ENCODE measurements around the gene GALNS.

DNA sequence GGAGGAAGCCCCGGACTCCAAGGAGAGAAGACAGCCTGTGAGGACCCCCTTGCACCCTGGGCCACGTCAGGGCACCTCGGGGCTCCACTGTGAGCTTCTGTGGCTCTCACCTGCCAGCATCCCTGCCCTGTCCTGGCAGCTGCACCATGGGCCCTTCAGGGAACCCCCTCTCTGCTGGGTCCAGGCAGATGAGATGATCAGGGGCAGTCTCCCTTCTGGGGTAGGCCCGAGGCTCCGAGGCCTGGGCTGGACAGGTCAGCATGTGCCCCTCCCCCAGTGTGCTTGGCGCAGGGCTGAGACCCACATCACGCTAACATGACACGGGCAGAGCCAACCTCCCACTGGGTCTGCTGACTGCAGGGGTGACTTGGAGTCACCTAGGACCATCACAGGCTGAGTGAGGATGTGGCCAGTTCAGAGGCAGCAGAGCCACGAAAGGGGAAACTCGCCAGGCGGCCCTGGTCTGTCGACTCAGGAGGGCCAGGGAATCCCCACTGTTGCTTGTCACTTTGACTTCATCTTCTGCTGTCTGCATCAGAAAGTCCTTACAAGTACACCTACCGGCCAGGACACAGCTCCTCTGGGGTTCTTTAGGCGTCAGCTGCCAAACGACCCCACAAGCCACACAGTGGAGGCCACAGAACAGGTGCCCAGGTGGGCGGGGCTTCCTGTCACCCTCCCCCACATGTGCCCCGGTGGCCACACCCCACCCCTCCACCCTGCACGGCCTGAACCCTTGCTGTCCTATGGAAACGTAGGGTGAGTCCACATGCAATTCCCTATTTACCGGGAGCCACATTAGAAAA is 2.2 kb downstream of the GALNS start:
- TF ChIP-seq SIN3A (IDR thresholded peaks at IDR 0.05; ENCODE audit: borderline replicate concordance, insufficient read depth, low read depth, low read length) = no peak
- TF ChIP-seq, protein P1, sequence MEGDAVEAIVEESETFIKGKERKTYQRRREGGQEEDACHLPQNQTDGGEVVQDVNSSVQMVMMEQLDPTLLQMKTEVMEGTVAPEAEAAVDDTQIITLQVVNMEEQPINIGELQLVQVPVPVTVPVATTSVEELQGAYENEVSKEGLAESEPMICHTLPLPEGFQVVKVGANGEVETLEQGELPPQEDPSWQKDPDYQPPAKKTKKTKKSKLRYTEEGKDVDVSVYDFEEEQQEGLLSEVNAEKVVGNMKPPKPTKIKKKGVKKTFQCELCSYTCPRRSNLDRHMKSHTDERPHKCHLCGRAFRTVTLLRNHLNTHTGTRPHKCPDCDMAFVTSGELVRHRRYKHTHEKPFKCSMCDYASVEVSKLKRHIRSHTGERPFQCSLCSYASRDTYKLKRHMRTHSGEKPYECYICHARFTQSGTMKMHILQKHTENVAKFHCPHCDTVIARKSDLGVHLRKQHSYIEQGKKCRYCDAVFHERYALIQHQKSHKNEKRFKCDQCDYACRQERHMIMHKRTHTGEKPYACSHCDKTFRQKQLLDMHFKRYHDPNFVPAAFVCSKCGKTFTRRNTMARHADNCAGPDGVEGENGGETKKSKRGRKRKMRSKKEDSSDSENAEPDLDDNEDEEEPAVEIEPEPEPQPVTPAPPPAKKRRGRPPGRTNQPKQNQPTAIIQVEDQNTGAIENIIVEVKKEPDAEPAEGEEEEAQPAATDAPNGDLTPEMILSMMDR (IDR thresholded peaks at IDR 0.05) = no peak
- TF ChIP-seq POLR2AphosphoS5 (IDR thresholded peaks at IDR 0.05; ENCODE audit: low read depth, low read length) = no peak
- TF ChIP-seq TCF7L2 (IDR thresholded peaks at IDR 0.05; ENCODE audit: low read depth, low read length) = no peak
- TF ChIP-seq, protein P2, sequence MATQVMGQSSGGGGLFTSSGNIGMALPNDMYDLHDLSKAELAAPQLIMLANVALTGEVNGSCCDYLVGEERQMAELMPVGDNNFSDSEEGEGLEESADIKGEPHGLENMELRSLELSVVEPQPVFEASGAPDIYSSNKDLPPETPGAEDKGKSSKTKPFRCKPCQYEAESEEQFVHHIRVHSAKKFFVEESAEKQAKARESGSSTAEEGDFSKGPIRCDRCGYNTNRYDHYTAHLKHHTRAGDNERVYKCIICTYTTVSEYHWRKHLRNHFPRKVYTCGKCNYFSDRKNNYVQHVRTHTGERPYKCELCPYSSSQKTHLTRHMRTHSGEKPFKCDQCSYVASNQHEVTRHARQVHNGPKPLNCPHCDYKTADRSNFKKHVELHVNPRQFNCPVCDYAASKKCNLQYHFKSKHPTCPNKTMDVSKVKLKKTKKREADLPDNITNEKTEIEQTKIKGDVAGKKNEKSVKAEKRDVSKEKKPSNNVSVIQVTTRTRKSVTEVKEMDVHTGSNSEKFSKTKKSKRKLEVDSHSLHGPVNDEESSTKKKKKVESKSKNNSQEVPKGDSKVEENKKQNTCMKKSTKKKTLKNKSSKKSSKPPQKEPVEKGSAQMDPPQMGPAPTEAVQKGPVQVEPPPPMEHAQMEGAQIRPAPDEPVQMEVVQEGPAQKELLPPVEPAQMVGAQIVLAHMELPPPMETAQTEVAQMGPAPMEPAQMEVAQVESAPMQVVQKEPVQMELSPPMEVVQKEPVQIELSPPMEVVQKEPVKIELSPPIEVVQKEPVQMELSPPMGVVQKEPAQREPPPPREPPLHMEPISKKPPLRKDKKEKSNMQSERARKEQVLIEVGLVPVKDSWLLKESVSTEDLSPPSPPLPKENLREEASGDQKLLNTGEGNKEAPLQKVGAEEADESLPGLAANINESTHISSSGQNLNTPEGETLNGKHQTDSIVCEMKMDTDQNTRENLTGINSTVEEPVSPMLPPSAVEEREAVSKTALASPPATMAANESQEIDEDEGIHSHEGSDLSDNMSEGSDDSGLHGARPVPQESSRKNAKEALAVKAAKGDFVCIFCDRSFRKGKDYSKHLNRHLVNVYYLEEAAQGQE (IDR thresholded peaks at IDR 0.05; ENCODE audit: insufficient read depth in 1 of 2, low read depth in 2 of 2, low read length in 1 of 2) = no peak

Measured in Panc1 (cell line).